Measurements from ENCODE around the gene NABP1.

Gene NABP1

GRCh38 chr2:191686066-191686465 lies 8.1 kb downstream of the NABP1 start:
- DNase-seq, result no peak

DNA sequence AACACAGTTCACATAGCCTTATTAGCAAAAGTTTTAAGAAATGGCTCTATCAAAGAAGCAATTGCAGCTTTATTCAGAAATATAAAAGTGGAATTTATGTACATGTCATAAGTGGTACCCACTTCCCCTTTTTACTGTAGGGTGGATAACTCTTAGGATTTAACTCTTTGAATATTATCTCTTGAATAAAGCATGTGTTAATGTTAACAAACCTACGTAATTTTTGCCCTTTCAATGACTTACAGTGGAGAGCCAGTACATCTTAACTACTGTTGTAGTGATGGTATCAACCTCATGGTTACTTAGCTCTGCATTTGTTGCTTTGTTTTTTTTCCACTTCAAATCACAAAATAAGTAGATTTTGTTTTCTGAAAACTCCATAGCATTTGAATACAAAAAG lies 8.8 kb downstream of the NABP1 start:
- no peak for DNase-seq

GRCh38 chr2:191687867-191688266 lies 9.9 kb downstream of the NABP1 start:
- DNase-seq, result no peak

DNA sequence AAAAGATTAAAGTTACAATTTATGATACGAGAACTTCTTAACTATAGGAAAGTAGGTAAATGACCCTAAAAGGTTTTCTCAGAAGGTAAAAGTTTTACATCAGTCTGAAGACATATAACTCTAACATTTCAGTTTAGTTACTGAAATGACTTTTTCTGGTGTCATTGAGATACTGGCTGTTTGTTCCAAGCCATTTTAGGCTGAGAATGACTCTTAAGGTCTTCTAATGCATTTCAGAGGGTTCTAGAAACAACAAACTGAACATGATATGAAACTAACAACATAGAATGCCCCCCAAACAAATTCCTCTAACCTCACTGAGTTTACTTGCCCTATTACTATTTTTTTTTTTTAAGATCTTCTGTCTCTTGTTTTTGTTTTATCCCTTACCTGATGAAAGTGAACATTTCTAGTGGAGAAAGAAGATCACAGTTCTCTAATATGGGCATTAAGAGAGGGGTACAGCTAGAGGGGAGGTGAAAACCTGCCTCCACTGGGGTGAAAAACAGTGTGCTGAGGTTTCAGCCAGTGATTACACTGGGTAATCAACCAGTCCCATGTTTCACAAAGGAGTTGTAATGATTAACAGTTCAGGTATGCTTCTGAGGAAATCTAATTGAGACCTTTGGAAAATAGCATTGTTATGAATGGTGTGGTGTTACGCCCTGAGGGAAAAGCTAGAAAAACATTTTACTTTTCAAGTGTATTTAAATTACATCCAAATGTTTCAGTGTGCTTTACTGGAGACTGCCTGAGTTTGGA lies 11.2 kb downstream of the NABP1 start:
- DNase-seq, result no peak

GRCh38 chr2:191690327-191690726 lies 12.4 kb downstream of the NABP1 start:
- DNase-seq, result no peak

GRCh38 chr2:191691016-191691735 lies 13.2 kb downstream of the NABP1 start:
- peak; percentile 64 for DNase-seq

- no peak for DNase-seq
Measured at GRCh38 chr2:191691898-191692297, 14.0 kb downstream of the NABP1 start.

DNA sequence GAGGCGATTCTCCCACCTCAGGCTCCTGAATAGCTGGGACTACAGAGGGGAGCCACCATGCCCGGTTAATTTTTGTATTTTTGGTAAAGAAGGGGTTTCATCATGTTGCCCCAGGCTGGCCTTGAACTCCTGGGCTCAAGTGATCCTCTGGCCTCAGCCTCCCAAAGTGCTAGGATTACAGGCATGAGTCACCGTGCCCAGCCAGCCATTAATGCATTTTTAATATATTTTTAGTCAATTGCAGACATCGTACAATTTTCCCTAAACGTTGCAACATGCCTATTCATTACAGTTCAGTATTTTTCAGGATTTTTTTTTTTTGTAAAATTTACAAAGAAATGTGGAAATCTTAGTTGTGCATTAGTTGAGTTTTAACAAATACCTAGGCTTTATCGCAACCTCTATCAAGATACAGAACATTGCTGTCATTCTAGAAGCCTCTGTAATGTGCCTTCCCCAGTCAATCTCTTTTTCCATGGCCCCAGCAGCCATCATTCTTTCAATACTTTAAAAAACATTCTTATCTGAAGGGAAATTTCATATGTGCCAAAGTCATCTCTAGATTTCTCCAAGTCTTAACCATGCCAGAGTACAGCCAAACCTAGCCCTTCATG lies 14.7 kb downstream of the NABP1 start:
- DNase-seq, result no peak

GRCh38 chr2:191693166-191693565 lies 15.2 kb downstream of the NABP1 start:
- DNase-seq, result no peak

GRCh38 chr2:191693778-191694177 lies 15.8 kb downstream of the NABP1 start:
- no peak for DNase-seq

DNA sequence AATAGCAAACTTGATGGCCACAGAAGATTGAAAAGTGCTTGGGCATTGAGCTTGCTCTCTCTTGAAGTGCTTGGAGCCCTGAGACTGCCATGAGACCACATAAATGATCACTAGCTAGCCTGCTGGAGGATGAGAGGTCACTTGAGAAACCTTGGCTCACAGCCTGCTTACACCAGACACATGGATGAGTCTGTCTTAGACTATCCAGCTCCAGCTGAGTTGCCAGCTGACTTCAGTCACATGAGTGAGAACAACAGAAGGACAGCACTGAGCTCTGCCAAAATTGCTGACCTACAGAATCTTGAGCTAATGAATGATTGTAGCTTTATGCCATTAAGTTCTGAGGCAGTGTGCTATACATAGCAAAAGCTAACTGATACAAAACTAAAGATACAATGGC lies 18.1 kb downstream of the NABP1 start:
- no peak for DNase-seq

- DNase-seq, result no peak
Measured at GRCh38 chr2:191696966-191697365, 19.0 kb downstream of the NABP1 start.

DNA sequence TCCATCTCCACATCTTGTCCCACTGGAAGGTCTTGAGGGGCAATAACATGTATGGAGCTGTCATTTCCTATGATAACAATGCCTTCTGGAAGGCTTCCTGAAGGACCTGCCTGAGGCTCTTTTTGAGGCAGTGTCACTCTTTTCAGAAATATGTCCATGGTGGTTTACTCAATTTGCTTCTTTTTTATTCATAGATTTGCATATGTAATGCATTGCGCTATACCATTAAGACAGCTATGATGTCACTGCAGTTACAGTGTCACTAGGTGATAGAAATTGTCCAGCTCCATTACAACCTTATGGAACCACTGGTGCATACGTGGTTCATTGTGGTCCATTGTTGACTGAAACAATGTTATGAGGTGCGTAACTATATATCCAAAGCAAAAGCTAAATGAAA lies 19.9 kb downstream of the NABP1 start:
- DNase-seq, result no peak

DNA sequence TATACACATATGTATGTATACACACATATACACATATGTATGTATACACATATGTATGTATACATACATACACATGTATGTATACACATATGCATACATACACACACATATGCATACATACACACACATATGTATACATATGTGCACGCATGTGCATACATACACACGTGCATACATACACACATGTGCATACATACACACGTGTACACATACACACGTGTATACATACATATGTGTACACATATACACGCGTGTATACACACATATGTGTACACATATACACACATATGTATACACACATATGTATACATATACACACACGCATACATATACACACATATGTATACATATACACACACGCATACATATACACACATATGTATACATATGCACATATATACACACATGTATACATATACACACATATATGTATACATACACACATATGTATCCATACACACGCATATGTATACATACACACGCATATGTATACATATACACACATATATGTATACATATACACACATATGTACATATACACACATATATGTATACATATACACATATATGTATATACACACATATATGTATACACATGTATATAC lies 21.5 kb downstream of the NABP1 start:
- DNase-seq, result no peak

DNA sequence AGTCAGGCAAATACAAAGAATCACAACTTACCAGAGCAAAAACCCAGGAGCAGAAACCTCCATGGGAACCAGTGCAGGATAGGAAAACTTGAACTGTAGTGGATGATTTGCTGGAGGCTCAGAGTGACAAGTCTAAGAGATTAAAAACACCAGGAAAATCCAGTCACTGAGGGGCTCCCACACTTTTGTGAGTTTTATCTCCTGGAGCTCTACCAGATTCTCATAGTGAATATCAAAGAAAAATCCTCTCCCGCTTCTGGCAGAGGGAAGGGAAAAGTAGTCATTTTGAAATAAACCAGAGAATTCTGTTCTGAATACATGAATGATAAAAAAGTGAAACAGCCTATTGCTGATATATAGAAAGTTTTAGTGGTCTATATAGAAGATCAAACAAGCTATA lies 23.1 kb downstream of the NABP1 start:
- DNase-seq, result no peak

GRCh38 chr2:191701696-191702095 lies 23.8 kb downstream of the NABP1 start:
- DNase-seq, result no peak

GRCh38 chr2:191703079-191703725 lies 25.3 kb downstream of the NABP1 start:
- DNase-seq, result peak; percentile 39

- no peak for DNase-seq
Measured at GRCh38 chr2:191705084-191705483, 27.1 kb downstream of the NABP1 start.

- DNase-seq, result no peak
Measured at GRCh38 chr2:191705701-191706100, 27.8 kb downstream of the NABP1 start.

DNA sequence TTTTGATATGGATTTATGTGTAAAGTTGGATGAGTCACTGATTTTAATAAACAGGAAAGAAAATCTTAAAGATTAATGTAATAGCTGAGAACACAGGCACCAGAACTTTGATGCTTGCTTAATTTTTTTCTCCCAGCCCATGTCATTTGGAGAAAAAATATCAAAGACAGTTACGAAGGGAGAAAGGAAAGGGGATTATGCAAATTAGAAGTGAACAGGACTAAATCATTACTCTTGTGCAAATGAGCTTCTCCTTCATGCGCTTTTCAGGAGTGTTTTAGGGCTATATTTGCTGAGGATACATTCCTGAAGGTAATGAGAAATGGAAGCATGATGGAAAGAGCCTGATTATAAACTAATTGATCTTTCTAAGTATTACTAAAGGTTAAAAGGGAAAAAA lies 28.9 kb downstream of the NABP1 start:
- no peak for DNase-seq

DNA sequence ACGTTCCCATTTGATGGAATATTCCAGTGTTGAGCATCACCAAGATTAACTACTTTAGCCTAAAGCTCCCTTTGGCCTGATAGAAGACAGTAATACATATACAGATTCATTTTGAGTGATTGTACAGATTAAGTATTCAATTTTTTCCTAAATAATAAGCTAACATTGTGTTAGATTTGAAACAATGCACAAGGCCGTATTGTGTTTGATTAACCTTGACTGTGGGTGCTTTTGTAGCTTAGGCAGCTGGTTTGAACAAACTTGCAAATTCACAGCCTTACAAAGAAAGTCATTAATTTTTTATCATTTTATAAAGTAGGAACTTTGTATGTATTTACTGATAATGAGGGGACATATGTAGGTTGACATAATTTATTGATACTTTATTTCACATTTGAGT lies 29.6 kb downstream of the NABP1 start:
- DNase-seq, result no peak

DNA sequence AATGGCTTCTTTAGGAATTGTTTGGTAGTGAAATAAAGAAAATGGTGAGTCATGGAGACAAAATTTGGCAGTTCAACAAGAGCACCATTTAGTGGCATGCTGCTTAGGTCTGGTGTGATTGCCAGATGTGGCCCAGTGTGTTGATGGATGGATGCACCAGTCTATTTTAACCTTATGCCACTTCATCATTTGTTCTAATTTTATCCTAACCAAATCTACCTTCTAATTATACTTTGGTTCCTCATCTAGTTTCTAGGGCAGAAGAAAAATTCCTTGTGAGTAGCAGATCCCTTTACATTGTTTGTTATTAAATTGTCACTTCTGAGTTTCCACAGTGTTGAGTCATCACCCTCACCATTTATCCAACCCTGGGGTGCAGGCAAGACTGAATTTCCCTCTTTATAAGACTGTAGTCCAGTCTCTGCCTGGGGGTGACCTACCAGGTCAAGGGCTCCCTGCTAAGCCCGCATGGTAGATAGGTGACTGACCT lies 32.5 kb downstream of the NABP1 start:
- DNase-seq, result no peak

- no peak for DNase-seq
Measured at GRCh38 chr2:191711621-191712020, 33.7 kb downstream of the NABP1 start.

Measured in NCI-H1694 (cell line).